Testis (tissue), 2 donors: ENCODE data around the gene CHRNB2.

Source experiments
- CTCF ChIP-seq, 3 experiments: fragments of 450-650 bp in 2 of 3; fragments of 200-600 bp in 1 of 3; sonication (generic) in 1 of 3; IDR thresholded peaks; one replicate each; pipeline ENCODE4 v1.5.1; 2016 to 2019; ENCODE audit warnings: antibody characterized with exemption in 3 of 3, mild to moderate bottlenecking in 2 of 3, moderate library complexity in 1 of 3
- POLR2A ChIP-seq: fragments of 450-650 bp; IDR thresholded peaks from one replicate; pipeline ENCODE4 v1.6.1; 2017; ENCODE audit warnings: antibody characterized with exemption, mild to moderate bottlenecking, moderate library complexity

GRCh38 chr1:154628121-154628405, 60.5 kb downstream of the CHRNB2 start:
- TF ChIP-seq CTCF (IDR thresholded peaks at IDR 0.05) (no peak), POLR2A (no peak)
